Aortic smooth muscle cell (primary cell): ENCODE data around the gene CGGBP1. TPM values are rescaled to one million over a fixed set of nuclear protein-coding genes. Genes with fewer than 3 reads are reported as not detected.

Experiments used
- total RNA-seq: library from RNA; depleted of rRNA; stranded (reverse); fragments of >200 nt; gene quantifications from 2 replicates; pipeline ENCODE4 v1.2.3, GENCODE V29; 2014

The CGGBP1 gene
- 40.0 and 46.5 TPM in 2 replicates for total RNA-seq

GRCh38 chr3:88058581-88059379, at the start of gene CGGBP1, which contains the start of gene ZNF654:
Gene CGGBP1 (minus strand): TSS chr3:88059005. CDS start chr3:88055976, 3,029 bp downstream.
Gene ZNF654 (plus strand): TSS chr3:88059255. CDS start chr3:88059320, 65 bp downstream.

Other genes starting within 250 kb of the CGGBP1 start
- gene ZNF654, start 250 bp upstream of the CGGBP1 start, total RNA-seq, result 11.1 and 12.8 TPM in 2 replicates
- gene C3orf38, start 91.0 kb upstream of the CGGBP1 start, total RNA-seq, result 27.6 and 32.1 TPM in 2 replicates